Psoas muscle (tissue), 8 donors: ENCODE data around the gene RBBP8. TPM values are rescaled to one million over a fixed set of nuclear protein-coding genes. Genes with fewer than 3 reads are reported as not detected.

Source experiments
- ATAC-seq, 4 donors: fragments of 200-7000 bp; cut with Tn5 transposase; one replicate each; pipeline ENCODE4 v1.9.1; 2020; ENCODE audit warnings: moderate library complexity in 3 of 4, mild to moderate bottlenecking in 2 of 4
- DNase-seq, 2 donors: peaks; one replicate each; pipeline ENCODE4 v3.0.0-alpha.2; 2020
- H3K27ac ChIP-seq: fragments of 200-600 bp; one replicate; pipeline ENCODE4 v1.8.0; 2022
- H3K27me3 ChIP-seq, 3 donors: fragments of 200-600 bp in 1 of 3; one replicate each; pipeline versions ENCODE4 v1.6.1 to v1.8.0; 2013 to 2022; ENCODE audit warnings: low read length in 2 of 3, mild to moderate bottlenecking in 2 of 3, moderate library complexity in 1 of 3; ENCODE audit not compliant: insufficient read depth in 3 of 3
- H3K36me3 ChIP-seq, 2 donors: fragments of 200-600 bp in 1 of 2; one replicate each; pipeline versions ENCODE4 v1.6.1 to v1.8.0; 2013 to 2022; ENCODE audit warnings: low read depth in 1 of 2, mild to moderate bottlenecking in 1 of 2, moderate library complexity in 1 of 2; ENCODE audit not compliant: insufficient read depth in 1 of 2
- H3K4me1 ChIP-seq: fragments of 200-600 bp; one replicate; pipeline ENCODE4 v1.8.0; 2022
- H3K4me3 ChIP-seq: fragments of 200-600 bp; one replicate; pipeline ENCODE4 v1.8.0; 2022; ENCODE audit warnings: mild to moderate bottlenecking
- H3K9me3 ChIP-seq: fragments of 200-600 bp; one replicate; pipeline ENCODE4 v1.8.0; 2022
- CTCF ChIP-seq: fragments of 200-600 bp; IDR thresholded peaks from one replicate; pipeline ENCODE4 v1.8.0; 2022; ENCODE audit warnings: antibody characterized with exemption
- WGBS, 3 donors: extraction: QIAGEN DNeasy Blood & Tissue Kit; methylation state at CpG; one replicate each; pipeline versions ENCODE4 v1.1.6 to v1.1.7; 2013; 5-methylcytosine and 5-hydroxymethylcytosine counted together
- intact Hi-C, 2 donors: fragments of 100-400 bp; cut with DNase I; formaldehyde crosslinking; loops; one replicate each; pipeline versions ENCODE4 v1.11.0 to v1.14.2; 2022
- polyA plus RNA-seq, 3 donors: library from polyadenylated mRNA; stranded (reverse); fragments of 200-250 nt; gene quantifications; one replicate each; pipeline ENCODE4 v1.2.3, GENCODE V29; 2013
- total RNA-seq, 4 donors: library from RNA; stranded (reverse); fragmentation: NEBNext Ultra II Directional in 2 of 4; extraction: Animal tissue kit (Norgen Biotek cat#: 25700) in 2 of 4; gene quantifications; one replicate each; pipeline versions ENCODE4 v1.2.1 to v1.2.4, GENCODE V29; 2021 to 2023
- donor health status: healthy with polysubstance abuse.
- donor health status: DM: no; HTN: no; CAD: no; lungs with moderate emphysema.
- donor health status: Bipolar disorder and iron deficiency.
- donor health status: healthy.
- donor health status: DM: yes; HTN: yes; CAD: no.
- donor health status: DM: no; HTN: no; CAD: no.
- donor health status: DM: no; HTN: no; CAD: no.
- donor health status: DM: yes; HTN: yes; CAD: no.

RBBP8 gene
- total and polyA plus RNA-seq, 7 donors: 2.0 to 6.6 (median 2.8) TPM

- H3K4me3 ChIP-seq: no peak overlapping the region
- no peak for ATAC-seq
- WGBS, 3 donors: 89 to 100% (median 98%) methylated on average over 1 of the region's 1 CpG
- DNase-seq: no peak
- H3K27ac ChIP-seq: no peak overlapping the region
- H3K27me3 ChIP-seq: no peaks in the 10 kb centered on the region
- H3K4me1 ChIP-seq: no peaks in the 10 kb centered on the region
- intact Hi-C loops: no loop called here
- no peak for TF ChIP-seq CTCF
- H3K36me3 ChIP-seq: no peaks in the 10 kb centered on the region
- H3K9me3 ChIP-seq: no peaks in the 10 kb centered on the region
Measured at GRCh38 chr18:22961156-22961555, 28.0 kb downstream of the RBBP8 start.

- H3K27ac ChIP-seq: no peak overlapping the region
- H3K4me1 ChIP-seq: no peaks in the 10 kb centered on the region
- no peak overlapping the region for H3K4me3 ChIP-seq
- intact Hi-C loops: no loop called here
- H3K27me3 ChIP-seq: no peaks in the 10 kb centered on the region
- no peaks in the 10 kb centered on the region for H3K36me3 ChIP-seq
- DNase-seq (no peak), ATAC-seq (no peak)
- H3K9me3 ChIP-seq: no peaks in the 10 kb centered on the region
- TF ChIP-seq CTCF: no peak
Measured at GRCh38 chr18:22962004-22962403, 28.9 kb downstream of the RBBP8 start.

- no peak for TF ChIP-seq CTCF
- ATAC-seq: no peak
- WGBS, 3 donors: 91 to 96% (median 94%) methylated on average over 3 of the region's 3 CpGs
Measured at GRCh38 chr18:22964116-22964515, 31.0 kb downstream of the RBBP8 start.

GRCh38 chr18:22964722-22965121 is 31.6 kb downstream of the RBBP8 start:
- DNase-seq (no peak), ATAC-seq (no peak)
- Histone ChIP-seq H3K27ac (no peak overlapping the region), H3K4me3 (no peak overlapping the region), H3K27me3 (no peaks in the 10 kb centered on the region), H3K36me3 (no peaks in the 10 kb centered on the region), H3K9me3 (no peaks in the 10 kb centered on the region), H3K4me1 (no peaks in the 10 kb centered on the region)
- intact Hi-C loops: no loop called here
- no peak for TF ChIP-seq CTCF

More at GRCh38 chr18:22964116-22964515, 31.0 kb downstream of the RBBP8 start:
- intact Hi-C loops: no loop called here
- Histone ChIP-seq H3K9me3 (no peaks in the 10 kb centered on the region), H3K27ac (no peak overlapping the region), H3K36me3 (no peaks in the 10 kb centered on the region), H3K4me3 (no peak overlapping the region), H3K27me3 (no peaks in the 10 kb centered on the region), H3K4me1 (no peaks in the 10 kb centered on the region)
- DNase-seq: no peak

GRCh38 chr18:22971038-22971437 is 37.9 kb downstream of the RBBP8 start:
- Histone ChIP-seq H3K9me3 (no peaks in the 10 kb centered on the region), H3K27ac (no peak overlapping the region), H3K4me1 (no peaks in the 10 kb centered on the region), H3K27me3 (no peaks in the 10 kb centered on the region), H3K4me3 (no peak overlapping the region), H3K36me3 (no peaks in the 10 kb centered on the region)
- WGBS, 3 donors: 91 to 97% (median 91%) methylated on average over 3 of the region's 3 CpGs
- ATAC-seq: no peak
- TF ChIP-seq CTCF: no peak
- DNase-seq: no peak
- intact Hi-C loops: no loop called here
